ENCODE results near the gene ACOX3.

DNA sequence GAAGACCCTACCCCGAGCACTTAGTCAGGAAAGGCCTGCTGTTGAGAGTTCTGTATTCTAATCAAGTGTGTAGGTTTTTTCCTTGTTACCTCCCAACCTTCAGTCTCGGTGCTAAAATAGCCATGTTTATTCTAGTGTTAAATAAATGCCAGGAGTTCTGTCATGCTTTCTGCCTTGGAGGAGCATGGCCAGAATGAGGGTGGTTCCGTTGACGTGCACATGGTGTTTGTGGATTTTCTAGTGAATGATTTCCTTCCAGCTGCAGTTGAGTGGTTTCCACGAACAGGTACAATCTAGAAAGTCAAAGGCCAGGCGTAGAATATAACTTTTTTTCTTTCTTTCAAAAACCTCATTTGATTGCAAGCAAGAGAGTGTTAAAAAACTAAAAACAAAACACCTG, 21.1 kb upstream of the ACOX3 start:
- TF ChIP-seq, protein P1, sequence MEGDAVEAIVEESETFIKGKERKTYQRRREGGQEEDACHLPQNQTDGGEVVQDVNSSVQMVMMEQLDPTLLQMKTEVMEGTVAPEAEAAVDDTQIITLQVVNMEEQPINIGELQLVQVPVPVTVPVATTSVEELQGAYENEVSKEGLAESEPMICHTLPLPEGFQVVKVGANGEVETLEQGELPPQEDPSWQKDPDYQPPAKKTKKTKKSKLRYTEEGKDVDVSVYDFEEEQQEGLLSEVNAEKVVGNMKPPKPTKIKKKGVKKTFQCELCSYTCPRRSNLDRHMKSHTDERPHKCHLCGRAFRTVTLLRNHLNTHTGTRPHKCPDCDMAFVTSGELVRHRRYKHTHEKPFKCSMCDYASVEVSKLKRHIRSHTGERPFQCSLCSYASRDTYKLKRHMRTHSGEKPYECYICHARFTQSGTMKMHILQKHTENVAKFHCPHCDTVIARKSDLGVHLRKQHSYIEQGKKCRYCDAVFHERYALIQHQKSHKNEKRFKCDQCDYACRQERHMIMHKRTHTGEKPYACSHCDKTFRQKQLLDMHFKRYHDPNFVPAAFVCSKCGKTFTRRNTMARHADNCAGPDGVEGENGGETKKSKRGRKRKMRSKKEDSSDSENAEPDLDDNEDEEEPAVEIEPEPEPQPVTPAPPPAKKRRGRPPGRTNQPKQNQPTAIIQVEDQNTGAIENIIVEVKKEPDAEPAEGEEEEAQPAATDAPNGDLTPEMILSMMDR (conservative IDR thresholded peaks at IDR 0.05), result no peak
- TF ChIP-seq ZFX (IDR thresholded peaks at IDR 0.05), result no peak
